ENCODE measurements around the gene OVCA2.

OVCA2 gene

GRCh38 chr17:2090210-2090641 is 48.4 kb downstream of the OVCA2 start:
- DNase-seq: no peak

DNA sequence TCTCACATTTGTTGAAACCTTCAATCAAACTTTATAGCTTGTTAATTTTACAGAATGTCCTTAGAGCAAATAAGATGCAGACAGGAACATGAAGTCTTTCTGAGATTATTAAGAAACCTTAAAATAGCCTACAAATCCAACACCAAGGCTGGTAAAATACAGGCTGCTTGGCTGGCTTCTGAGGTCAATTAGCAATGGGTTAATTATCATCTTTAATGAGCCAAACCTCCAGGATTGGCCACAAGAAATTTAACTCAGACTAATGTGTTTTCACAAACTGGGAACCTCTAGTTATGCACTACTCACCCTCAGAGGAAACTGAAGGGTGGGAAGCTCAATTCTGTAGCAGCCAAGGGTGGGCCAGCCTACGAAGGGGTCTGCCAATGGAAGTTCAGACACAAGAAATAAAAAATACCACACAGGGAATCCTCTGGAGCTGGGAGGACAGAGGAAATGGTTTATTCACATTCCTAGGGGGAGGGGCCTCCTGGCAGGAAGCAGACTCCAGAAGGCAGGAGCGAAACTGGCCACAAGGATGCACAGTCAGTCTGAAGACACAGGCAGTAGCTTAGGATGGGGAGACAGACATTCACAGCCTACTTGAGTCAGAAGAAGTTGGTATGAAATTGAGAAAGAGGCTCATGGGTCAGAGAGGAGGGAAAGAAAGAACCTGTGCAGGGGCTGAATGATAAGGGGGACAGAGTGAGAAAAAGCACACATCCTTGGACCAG is 49.1 kb downstream of the OVCA2 start:
- peak; percentile 96 for DNase-seq

DNA sequence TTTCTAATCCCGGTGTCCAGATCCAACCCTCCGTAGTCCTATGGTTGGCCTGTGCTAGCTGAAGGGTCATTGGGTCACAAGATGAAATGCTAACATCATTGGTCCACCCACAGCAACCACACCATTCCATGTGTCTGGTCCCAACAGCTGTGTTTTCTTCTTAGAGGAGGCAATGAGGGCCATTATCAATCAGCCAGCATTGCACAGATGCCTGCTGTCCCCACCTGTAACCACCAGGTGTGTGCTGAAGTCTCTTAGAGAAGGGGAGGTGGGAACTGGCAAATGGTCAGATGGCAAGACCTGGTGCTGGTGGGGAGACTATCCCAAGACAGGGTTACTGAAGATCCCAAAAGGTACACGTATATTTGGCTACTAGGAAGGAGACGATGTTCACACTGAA is 50.4 kb downstream of the OVCA2 start:
- no peak for DNase-seq
